ENCODE results near the gene LRRC75B.
A peak's percentile ranks its signal among the peaks of the same experiment; 100 is the strongest.

LRRC75B gene

DNA sequence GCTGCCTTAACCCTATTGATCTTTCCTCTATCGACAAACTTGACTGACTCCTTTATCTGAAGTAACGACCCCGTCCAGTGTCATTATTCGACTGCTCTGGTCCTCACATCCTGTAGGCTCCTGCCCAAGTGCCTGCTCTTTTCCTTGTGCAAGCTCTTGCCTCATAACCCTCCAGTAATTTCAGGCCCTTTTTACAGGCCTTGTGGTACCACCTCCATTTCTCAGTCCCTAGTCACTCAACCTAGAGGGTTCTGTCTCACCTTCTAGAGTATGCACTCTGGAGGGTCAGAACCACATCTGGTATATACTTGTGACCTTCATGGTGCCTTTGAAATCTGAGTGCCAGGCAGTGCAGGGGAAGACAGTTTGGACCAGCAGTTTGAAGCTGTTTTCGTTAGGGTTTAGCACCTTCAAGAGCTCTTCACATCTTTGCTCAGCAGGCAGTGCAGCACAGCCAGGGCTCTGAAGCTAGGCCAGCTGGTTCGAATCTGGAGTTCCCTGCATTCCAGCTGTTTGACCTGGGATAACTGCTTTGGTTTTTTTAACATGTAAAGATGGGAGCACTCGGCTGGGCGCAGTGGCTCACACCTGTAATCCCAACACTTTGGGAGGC, 25.9 kb downstream of the LRRC75B start:
- no peak for DNase-seq (ENCODE audit: low spot score)
- in situ Hi-C loops (cut with MboI; ENCODE audit: low sequenced_read_pairs, unreplicated experiment) = no loop called here
- TF ChIP-seq, protein P1, sequence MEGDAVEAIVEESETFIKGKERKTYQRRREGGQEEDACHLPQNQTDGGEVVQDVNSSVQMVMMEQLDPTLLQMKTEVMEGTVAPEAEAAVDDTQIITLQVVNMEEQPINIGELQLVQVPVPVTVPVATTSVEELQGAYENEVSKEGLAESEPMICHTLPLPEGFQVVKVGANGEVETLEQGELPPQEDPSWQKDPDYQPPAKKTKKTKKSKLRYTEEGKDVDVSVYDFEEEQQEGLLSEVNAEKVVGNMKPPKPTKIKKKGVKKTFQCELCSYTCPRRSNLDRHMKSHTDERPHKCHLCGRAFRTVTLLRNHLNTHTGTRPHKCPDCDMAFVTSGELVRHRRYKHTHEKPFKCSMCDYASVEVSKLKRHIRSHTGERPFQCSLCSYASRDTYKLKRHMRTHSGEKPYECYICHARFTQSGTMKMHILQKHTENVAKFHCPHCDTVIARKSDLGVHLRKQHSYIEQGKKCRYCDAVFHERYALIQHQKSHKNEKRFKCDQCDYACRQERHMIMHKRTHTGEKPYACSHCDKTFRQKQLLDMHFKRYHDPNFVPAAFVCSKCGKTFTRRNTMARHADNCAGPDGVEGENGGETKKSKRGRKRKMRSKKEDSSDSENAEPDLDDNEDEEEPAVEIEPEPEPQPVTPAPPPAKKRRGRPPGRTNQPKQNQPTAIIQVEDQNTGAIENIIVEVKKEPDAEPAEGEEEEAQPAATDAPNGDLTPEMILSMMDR (IDR thresholded peaks at IDR 0.05; ENCODE audit: borderline replicate concordance, control extremely low read depth, extremely low read depth, insufficient read depth, missing control alignments) = no peak

DNA sequence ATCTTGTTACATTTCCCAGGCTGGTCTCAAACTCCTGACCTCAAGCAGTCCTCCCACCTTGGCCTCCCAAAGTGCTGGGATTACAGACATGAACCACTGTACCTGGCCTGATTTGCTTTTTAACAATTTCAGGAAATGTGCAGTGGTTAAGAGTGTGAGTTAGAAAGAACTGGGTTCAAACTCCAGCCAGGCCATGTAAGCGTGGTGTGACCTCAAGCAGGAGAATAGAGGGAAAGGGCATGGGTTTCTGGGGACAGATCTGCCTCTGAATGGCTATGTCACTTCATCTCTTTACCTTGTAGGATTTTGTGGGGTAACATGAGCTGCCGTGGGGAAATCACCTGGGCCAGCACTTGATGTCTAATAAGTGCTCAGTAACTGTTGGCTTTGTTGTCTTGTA, 27.8 kb downstream of the LRRC75B start:
- DNase-seq (ENCODE audit: low spot score) = no peak
- TF ChIP-seq, protein P1 (IDR thresholded peaks at IDR 0.05; ENCODE audit: borderline replicate concordance, control extremely low read depth, extremely low read depth, insufficient read depth, missing control alignments) = no peak
- in situ Hi-C loops (cut with MboI; ENCODE audit: low sequenced_read_pairs, unreplicated experiment) = no loop called here

DNA sequence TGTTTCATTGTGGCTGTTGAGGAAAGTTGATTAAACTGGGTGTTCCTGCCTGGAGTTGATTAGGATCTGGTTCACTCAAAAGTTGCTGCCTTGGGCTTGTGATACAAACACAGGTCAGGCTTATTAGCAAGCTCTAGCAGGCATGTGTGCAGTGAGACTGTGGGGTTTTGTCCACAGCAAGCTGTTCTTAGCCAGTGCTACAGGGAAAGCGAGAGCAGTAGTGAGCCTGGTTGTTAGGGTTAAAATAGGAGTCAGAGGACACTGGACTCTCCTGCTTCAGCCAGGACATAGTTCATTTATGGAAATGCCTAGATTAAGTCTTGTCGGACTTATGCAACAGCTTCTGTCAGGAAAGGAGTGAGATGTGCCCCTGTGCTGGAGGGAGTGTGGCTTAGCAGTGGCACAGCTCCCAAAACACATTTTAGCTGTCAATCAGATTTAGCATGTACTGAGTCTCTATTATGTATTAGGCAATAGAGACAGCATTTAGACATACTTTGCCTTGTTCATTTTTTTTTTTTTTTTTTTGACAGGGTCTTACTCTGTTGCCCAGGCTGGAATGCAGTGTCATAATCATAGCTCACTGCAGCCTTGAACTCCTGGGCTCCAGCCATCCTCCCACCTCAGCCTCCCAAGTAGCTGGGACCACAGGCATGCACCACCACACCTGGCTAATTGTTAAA, 28.4 kb downstream of the LRRC75B start:
- no peak for DNase-seq (ENCODE audit: low spot score)
- in situ Hi-C loops (cut with MboI; ENCODE audit: low sequenced_read_pairs, unreplicated experiment) = no loop called here
- TF ChIP-seq, protein P1 (IDR thresholded peaks at IDR 0.05; ENCODE audit: borderline replicate concordance, control extremely low read depth, extremely low read depth, insufficient read depth, missing control alignments) = no peak

DNA sequence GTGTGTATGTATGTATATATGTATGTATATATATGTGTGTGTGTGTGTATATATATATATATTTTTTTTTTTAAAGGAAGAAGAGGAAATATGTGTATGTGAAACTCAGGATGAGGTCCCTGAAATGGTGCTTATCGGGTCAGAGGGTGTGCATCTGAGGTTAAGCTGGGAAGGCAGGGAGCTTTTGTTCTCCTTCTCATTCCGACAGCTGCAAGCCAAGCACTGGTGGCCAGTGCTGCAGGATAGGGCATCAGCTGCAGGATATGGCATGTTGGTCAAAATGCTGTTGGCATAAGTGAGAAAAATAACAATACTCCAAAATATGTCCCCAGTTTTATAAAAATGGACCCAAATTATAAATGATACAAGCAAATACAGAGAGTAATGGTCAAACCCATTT, 29.6 kb downstream of the LRRC75B start:
- TF ChIP-seq, protein P1 (IDR thresholded peaks at IDR 0.05; ENCODE audit: borderline replicate concordance, control extremely low read depth, extremely low read depth, insufficient read depth, missing control alignments) = no peak
- no peak for DNase-seq (ENCODE audit: low spot score)
- in situ Hi-C loops (cut with MboI; ENCODE audit: low sequenced_read_pairs, unreplicated experiment) = no loop called here

DNA sequence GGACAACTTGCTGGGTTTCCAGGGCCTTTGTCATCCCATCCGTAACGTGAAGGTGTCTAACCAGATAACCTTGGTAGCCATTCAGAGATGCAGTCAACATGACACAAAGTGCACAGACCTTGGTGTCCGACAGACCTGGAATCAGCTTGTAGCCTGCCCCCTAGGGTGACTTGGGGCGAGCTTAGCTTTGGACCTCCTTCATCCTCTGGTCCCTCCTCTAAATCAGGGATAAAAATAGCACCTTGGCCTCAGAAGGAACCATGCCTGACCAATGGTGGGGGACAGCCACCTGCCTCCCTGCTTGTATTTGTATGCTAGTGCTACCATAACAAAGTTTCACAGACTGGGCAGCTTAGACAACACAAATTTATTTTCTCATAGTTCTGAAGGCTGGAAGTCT, 33.4 kb downstream of the LRRC75B start:
- TF ChIP-seq, protein P1 (IDR thresholded peaks at IDR 0.05; ENCODE audit: borderline replicate concordance, control extremely low read depth, extremely low read depth, insufficient read depth, missing control alignments) = no peak
- no peak for DNase-seq (ENCODE audit: low spot score)
- in situ Hi-C loops (cut with MboI; ENCODE audit: low sequenced_read_pairs, unreplicated experiment) = no loop called here

DNA sequence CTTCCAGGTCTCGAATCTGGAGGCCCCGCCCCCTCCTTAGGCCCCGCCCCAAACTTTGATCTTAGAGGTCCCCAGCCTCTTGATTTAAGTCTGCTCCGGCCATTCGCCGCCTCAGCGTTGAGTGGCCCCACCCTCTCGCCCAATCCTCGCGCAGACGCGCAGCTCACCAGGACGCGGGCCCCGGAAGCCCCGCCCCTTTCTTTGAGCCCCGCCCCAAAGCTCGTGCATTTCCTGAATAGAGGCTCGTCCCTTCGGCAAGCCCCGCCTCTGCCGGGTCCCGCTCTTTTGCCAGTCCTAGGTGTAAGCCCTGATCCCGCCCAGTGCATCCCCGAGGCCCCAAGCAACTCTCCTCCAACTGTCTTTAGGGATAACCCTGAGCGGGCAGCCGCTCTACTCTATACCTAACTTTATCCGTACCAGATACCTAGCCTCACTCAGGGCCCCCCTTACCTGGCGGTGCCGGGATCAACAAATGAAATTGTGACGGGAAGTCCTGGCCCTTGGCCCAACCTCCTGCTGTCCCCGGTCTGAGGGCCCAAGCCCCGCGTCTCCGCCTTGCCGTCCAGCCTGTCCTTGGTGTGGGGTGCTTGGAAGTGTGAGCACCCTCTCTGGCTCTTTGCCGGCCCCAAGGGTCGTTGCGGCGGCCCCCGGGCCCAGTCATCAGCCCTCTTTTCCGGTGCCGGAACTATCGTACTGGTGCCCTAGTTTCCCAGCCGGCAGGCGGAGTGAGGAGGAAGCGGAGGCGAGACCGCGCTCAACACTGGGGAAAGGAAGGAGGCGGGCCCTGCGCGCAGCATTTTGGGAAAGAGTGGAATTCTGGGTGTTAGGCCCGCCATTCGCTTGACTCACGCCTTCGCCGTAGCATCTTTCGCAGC, 37.5 kb downstream of the LRRC75B start, which contains the start of gene SNRPD3:
Gene SNRPD3, plus strand, starts transcription at position 835 of the 875 bp plus-strand sequence. CDS start 1,676 bp downstream, outside the sequence.
- in situ Hi-C loops (cut with MboI; ENCODE audit: low sequenced_read_pairs, unreplicated experiment) = no loop called here

More for the DNA sequence above, 37.5 kb downstream of the LRRC75B start, which contains the start of gene SNRPD3:
- DNase-seq (ENCODE audit: low spot score) = peak; percentile 100
- TF ChIP-seq, protein P1 (IDR thresholded peaks at IDR 0.05; ENCODE audit: borderline replicate concordance, control extremely low read depth, extremely low read depth, insufficient read depth, missing control alignments) = no peak

Data from GM13976 (cell line).